Bronchial epithelial cell (primary cell): ENCODE measurements around the gene NOX5. TPM values are rescaled to one million over a fixed set of nuclear protein-coding genes. Genes with fewer than 3 reads are reported as not detected.

Experiments used
- DNase-seq: peaks from one replicate; pipeline ENCODE4 v3.0.0-alpha.2; 2010; ENCODE audit warnings: low read depth
- FAIRE-seq: peaks from 2 replicates; lab custom pipeline; 2011; peaks lifted over from hg19 to GRCh38; lab: Jason Lieb, UNC
- H3K27me3 ChIP-seq: 2 replicates; pipeline ENCODE4 v1.5.1; 2011; ENCODE audit warnings: low read length; ENCODE audit not compliant: control insufficient read depth, insufficient read depth
- H3K36me3 ChIP-seq: 2 replicates; pipeline ENCODE4 v1.5.1; 2011; ENCODE audit warnings: low read length; ENCODE audit not compliant: control insufficient read depth, insufficient read depth
- H3K4me3 ChIP-seq: 2 replicates; pipeline ENCODE4 v1.5.1; 2011; ENCODE audit warnings: mild to moderate bottlenecking, low read depth, low read length, control low read depth
- total RNA-seq: library from RNA; depleted of rRNA; stranded (reverse); fragments of >200 nt; gene quantifications from 2 replicates; pipeline ENCODE4 v1.2.1, GENCODE V29; 2014
- TF ChIP-seq, protein P1 (sequence below): IDR thresholded peaks from 2 replicates; pipeline ENCODE4 v1.5.1; 2011; ENCODE audit warnings: mild to moderate bottlenecking, moderate library complexity, low read length, control low read depth, inconsistent platforms; ENCODE audit not compliant: insufficient read depth, severe bottlenecking

The NOX5 gene
- total RNA-seq, 1 donor from 2014 or later, result not detected

- Histone ChIP-seq H3K36me3 (no peaks in the 10 kb centered on the region), H3K27me3 (no peaks in the 10 kb centered on the region), H3K4me3 (no peak overlapping the region)
- FAIRE-seq (no peak), DNase-seq (no peak)
- TF ChIP-seq, protein P1, sequence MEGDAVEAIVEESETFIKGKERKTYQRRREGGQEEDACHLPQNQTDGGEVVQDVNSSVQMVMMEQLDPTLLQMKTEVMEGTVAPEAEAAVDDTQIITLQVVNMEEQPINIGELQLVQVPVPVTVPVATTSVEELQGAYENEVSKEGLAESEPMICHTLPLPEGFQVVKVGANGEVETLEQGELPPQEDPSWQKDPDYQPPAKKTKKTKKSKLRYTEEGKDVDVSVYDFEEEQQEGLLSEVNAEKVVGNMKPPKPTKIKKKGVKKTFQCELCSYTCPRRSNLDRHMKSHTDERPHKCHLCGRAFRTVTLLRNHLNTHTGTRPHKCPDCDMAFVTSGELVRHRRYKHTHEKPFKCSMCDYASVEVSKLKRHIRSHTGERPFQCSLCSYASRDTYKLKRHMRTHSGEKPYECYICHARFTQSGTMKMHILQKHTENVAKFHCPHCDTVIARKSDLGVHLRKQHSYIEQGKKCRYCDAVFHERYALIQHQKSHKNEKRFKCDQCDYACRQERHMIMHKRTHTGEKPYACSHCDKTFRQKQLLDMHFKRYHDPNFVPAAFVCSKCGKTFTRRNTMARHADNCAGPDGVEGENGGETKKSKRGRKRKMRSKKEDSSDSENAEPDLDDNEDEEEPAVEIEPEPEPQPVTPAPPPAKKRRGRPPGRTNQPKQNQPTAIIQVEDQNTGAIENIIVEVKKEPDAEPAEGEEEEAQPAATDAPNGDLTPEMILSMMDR, result no peak
Measured at GRCh38 chr15:68984586-68984985, 29.9 kb upstream of the NOX5 start.

GRCh38 chr15:68985361-68985891 is 29.1 kb upstream of the NOX5 start:
- no peak overlapping the region for H3K4me3 ChIP-seq
- H3K36me3 ChIP-seq, result no peaks in the 10 kb centered on the region
- FAIRE-seq, result no peak
- no peak for DNase-seq
- no peaks in the 10 kb centered on the region for H3K27me3 ChIP-seq
- TF ChIP-seq, protein P1, result no peak

- Histone ChIP-seq H3K4me3 (no peak overlapping the region), H3K27me3 (no peaks in the 10 kb centered on the region), H3K36me3 (no peaks in the 10 kb centered on the region)
- DNase-seq, result no peak
- FAIRE-seq, result no peak
- TF ChIP-seq, protein P1, result no peak
Measured at GRCh38 chr15:68986322-68986721, 28.2 kb upstream of the NOX5 start.

- no peak overlapping the region for H3K4me3 ChIP-seq
- DNase-seq (no peak), FAIRE-seq (no peak)
- no peaks in the 10 kb centered on the region for H3K36me3 ChIP-seq
- no peaks in the 10 kb centered on the region for H3K27me3 ChIP-seq
- TF ChIP-seq, protein P1, result no peak
Measured at GRCh38 chr15:68987120-68987519, 27.4 kb upstream of the NOX5 start.

DNA sequence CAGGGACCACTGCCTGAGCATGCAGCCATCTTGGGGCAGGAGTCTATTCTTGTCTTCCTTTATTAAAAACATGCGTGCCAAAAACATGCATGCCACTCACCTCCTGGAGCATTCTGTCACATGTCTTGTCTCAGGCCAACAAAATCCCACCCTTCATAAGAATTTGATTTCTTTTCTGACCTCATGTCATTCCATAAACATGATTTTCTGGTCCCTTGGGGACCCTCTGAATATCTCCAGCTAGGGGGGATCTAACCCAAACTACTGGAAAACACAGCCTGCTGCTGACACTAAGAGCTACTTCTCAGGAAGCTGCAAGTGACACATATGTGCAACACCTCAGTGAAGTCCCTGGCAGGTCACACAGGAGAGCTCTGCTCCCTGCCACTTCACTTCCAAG is 26.8 kb upstream of the NOX5 start:
- Histone ChIP-seq H3K27me3 (no peaks in the 10 kb centered on the region), H3K4me3 (no peak overlapping the region), H3K36me3 (no peaks in the 10 kb centered on the region)
- TF ChIP-seq, protein P1, result no peak
- DNase-seq, result no peak
- FAIRE-seq, result no peak
